Suprapubic skin (tissue), 4 donors: ENCODE data around the gene LEF1. TPM values are rescaled to one million over a fixed set of nuclear protein-coding genes. Genes with fewer than 3 reads are reported as not detected.

ENCODE experiments used
- DNase-seq, 2 donors: peaks; one replicate each; pipeline ENCODE4 v3.0.0-alpha.2; 2019; ENCODE audit warnings: low spot score in 2 of 2
- H3K27ac ChIP-seq: fragments of 200-600 bp; sonication (generic); one replicate; pipeline ENCODE4 v1.5.1; 2019
- H3K27me3 ChIP-seq: fragments of 200-600 bp; sonication (generic); one replicate; pipeline ENCODE4 v1.5.1; 2019
- H3K36me3 ChIP-seq: fragments of 200-600 bp; sonication (generic); one replicate; pipeline ENCODE4 v1.5.1; 2019
- H3K4me1 ChIP-seq: fragments of 200-600 bp; sonication (generic); one replicate; pipeline ENCODE4 v1.5.1; 2019
- H3K4me3 ChIP-seq: fragments of 200-600 bp; sonication (generic); one replicate; pipeline ENCODE4 v1.5.1; 2019; ENCODE audit warnings: mild to moderate bottlenecking
- H3K9me3 ChIP-seq: fragments of 200-600 bp; sonication (generic); one replicate; pipeline ENCODE4 v1.5.1; 2019
- EP300 ChIP-seq: sonication (generic); formaldehyde crosslinking; IDR thresholded peaks from one replicate; pipeline ENCODE4 v1.6.1; 2017; ENCODE audit warnings: antibody characterized with exemption
- POLR2A ChIP-seq, 2 donors: fragments of 450-650 bp; IDR thresholded peaks; one replicate each; pipeline ENCODE4 v1.6.1; 2017; ENCODE audit warnings: antibody characterized with exemption in 2 of 2, mild to moderate bottlenecking in 2 of 2, moderate library complexity in 2 of 2
- POLR2AphosphoS5 ChIP-seq, 3 donors: sonication (generic); formaldehyde crosslinking; IDR thresholded peaks; one replicate each; pipeline ENCODE4 v1.6.1; 2017; ENCODE audit warnings: antibody characterized with exemption in 3 of 3
- WGBS: methylation state at CpG from one replicate; pipeline ENCODE4 v1.1.5; 2018; 5-methylcytosine and 5-hydroxymethylcytosine counted together
- total RNA-seq, 4 donors: library from RNA; depleted of rRNA; stranded (reverse); fragments of >200 nt; gene quantifications; one replicate each; pipeline ENCODE4 v1.1.0, GENCODE V29; 2016
- TF ChIP-seq, protein P1 (sequence below), 2 donors: fragments of 200-600 bp in 1 of 2; fragments of 450-650 bp in 1 of 2; sonication (generic) in 1 of 2; IDR thresholded peaks; one replicate each; pipeline ENCODE4 v1.5.1; 2016 to 2019; ENCODE audit warnings: antibody characterized with exemption in 2 of 2, mild to moderate bottlenecking in 1 of 2, moderate library complexity in 1 of 2

LEF1 gene
- total RNA-seq, 4 donors from 2014 or later, result 7.2 to 23.4 (median 14.5) TPM

DNA sequence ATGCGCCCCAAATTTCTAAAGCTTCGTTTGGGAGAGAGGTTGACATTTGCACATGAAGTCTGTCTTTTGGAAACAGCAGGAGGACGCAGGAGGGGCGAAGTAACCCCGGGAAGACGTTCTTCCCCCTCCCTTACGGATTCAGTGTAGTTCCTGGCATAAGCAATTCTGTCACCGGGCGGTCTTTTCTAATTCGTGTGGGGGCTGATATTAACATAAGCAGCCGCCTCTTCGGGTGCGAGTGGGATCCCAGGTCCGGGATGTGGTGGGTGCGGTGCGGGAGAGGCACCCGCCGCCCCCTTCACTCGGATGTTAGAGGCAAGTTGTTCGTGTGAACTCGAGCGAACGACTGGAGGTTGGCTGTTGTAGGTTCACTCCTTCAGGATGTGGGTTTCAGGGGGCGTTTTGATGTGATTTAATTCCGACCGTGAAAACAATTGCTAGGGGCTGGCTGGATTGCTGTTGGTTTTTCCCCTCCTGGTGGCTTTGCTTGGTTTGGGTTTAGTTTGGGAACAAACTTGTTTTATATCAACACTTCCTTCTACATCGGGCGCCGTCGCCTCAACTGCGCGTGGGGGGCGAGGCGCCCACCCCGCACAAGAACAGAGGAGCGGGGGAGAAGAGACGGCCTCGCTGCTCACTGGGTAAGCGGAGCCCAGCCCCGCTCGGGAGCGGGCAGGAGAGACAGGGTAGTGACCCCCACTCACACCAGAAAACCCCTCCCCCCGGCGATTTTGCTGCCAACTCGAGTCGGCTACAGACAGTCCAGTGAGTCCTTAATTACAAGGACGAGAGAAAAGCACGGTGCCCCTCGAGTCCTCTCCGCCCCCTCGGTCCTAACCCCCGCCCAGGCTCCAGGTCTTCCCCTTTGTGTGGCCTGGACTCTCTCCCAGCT is 2.9 kb upstream of the LEF1 start:
- 27% methylated on average over 39 of the region's 52 CpGs for WGBS
- Histone ChIP-seq H3K9me3 (no peaks in the 10 kb centered on the region), H3K4me3 (peak overlapping the region; percentile 65), H3K27me3 (peaks cover 71% of the 10 kb centered on the region), H3K27ac (peak overlapping the region; percentile 9), H3K4me1 (peaks cover 36% of the 10 kb centered on the region), H3K36me3 (no peaks in the 10 kb centered on the region)
- no peak for DNase-seq
- TF ChIP-seq, protein P1, sequence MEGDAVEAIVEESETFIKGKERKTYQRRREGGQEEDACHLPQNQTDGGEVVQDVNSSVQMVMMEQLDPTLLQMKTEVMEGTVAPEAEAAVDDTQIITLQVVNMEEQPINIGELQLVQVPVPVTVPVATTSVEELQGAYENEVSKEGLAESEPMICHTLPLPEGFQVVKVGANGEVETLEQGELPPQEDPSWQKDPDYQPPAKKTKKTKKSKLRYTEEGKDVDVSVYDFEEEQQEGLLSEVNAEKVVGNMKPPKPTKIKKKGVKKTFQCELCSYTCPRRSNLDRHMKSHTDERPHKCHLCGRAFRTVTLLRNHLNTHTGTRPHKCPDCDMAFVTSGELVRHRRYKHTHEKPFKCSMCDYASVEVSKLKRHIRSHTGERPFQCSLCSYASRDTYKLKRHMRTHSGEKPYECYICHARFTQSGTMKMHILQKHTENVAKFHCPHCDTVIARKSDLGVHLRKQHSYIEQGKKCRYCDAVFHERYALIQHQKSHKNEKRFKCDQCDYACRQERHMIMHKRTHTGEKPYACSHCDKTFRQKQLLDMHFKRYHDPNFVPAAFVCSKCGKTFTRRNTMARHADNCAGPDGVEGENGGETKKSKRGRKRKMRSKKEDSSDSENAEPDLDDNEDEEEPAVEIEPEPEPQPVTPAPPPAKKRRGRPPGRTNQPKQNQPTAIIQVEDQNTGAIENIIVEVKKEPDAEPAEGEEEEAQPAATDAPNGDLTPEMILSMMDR (IDR thresholded peaks at IDR 0.05), result no peak
- no peak for TF ChIP-seq POLR2AphosphoS5 (IDR thresholded peaks at IDR 0.05)
- TF ChIP-seq EP300, result no peak
- no peak for TF ChIP-seq POLR2A (IDR thresholded peaks at IDR 0.05)

DNA sequence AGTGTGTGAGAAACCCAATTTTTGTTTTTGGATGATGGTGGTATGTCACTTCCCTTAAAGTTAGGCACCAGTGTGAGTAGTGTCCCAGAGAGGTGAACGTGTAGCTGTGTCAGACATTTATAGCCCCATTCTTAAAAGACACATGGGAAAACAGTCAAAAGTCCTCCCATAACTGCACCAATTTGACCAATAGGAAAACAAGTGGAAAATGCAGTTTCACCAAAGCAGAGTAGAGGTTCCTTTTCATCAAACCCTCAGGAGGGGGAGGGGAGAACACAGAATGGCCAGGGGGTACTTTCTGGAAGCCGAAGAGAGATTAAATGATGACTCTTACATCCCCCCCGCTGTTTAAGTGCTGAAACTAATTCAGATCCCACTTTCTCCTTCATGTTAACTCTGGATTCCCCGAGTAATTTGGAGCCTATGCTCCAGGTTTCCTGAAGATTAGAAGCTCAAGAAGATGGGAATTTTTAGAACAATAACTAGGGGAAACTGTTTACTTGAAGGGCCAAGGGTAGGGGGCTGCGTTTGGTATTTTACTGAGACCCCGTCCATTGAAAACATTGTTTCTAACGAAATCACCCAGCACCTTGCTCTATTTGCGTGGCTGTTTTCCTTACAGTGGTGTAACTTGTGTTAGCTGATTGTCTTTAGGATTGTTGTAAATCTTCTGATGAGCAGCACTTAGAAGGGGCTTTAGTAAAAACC is 2.1 kb upstream of the LEF1 start:
- no peak overlapping the region for H3K27ac ChIP-seq
- peaks cover 79% of the 10 kb centered on the region for H3K27me3 ChIP-seq
- H3K4me1 ChIP-seq, result peaks cover 44% of the 10 kb centered on the region
- no peaks in the 10 kb centered on the region for H3K9me3 ChIP-seq
- TF ChIP-seq EP300 (no peak), POLR2A (IDR thresholded peaks at IDR 0.05) (no peak), POLR2AphosphoS5 (IDR thresholded peaks at IDR 0.05) (no peak)
- TF ChIP-seq, protein P1 (IDR thresholded peaks at IDR 0.05), result no peak
- DNase-seq, result no peak
- H3K36me3 ChIP-seq, result no peaks in the 10 kb centered on the region
- H3K4me3 ChIP-seq, result peak overlapping the region; percentile 65
- WGBS, result 64% methylated on average over 8 of the region's 8 CpGs

DNA sequence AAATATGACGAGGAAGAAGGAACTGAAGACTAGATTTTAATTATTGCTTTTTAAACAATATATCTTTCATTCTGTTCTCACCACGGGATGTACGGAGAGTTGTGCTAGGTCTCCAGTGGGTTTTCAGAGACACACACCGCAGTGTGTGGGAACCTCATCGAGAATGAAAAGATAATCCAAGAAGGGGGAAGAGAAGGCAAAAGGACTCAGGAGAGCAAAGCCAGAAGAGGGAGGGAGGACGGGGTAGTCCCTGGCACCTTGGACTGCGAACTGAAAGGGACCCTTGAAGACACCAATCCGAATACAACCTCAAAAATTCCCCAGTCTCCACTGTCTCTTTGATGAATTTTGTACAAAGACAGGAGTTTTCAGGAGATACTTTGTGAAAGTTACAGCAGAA is 932 bp upstream of the LEF1 start:
- Histone ChIP-seq H3K9me3 (no peaks in the 10 kb centered on the region), H3K4me1 (peaks cover 44% of the 10 kb centered on the region), H3K36me3 (no peaks in the 10 kb centered on the region), H3K27me3 (peaks cover 90% of the 10 kb centered on the region), H3K4me3 (no peak overlapping the region), H3K27ac (no peak overlapping the region)
- TF ChIP-seq POLR2AphosphoS5 (IDR thresholded peaks at IDR 0.05) (no peak), POLR2A (IDR thresholded peaks at IDR 0.05) (no peak), EP300 (no peak)
- TF ChIP-seq, protein P1 (IDR thresholded peaks at IDR 0.05), result no peak
- 61% methylated on average over 8 of the region's 8 CpGs for WGBS
- DNase-seq, result no peak

DNA sequence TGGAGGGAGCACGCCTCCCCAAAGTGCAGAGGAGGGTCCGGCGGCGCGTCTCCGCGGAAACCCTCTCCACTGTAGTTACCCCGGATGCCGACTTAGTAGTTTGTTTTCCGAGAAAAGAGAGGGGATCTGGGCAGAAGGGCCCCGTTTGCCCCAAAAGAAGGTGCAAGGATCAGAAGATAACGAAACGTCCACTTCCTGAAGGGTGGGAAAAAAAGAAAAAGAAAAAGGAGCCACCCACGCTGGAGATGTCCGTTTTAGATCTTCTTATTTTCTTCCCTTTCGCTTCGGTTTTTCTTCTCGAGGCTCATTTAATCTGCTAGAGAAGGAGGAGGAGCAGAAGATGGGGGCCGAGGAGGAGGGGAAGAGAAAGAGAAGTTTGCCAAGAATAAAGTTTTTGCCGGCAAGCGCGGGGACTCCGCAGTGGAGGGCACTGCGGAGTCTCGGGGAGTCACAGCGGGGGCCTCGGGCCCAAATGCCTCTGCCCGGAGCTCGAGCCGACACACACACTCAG is 517 bp downstream of the LEF1 start:
- Histone ChIP-seq H3K9me3 (no peaks in the 10 kb centered on the region), H3K27ac (peak overlapping the region; percentile 34), H3K4me1 (peaks cover 44% of the 10 kb centered on the region), H3K27me3 (peaks cover 92% of the 10 kb centered on the region), H3K4me3 (peak overlapping the region; percentile 78), H3K36me3 (no peaks in the 10 kb centered on the region)
- no peak for TF ChIP-seq EP300
- TF ChIP-seq POLR2AphosphoS5 (IDR thresholded peaks at IDR 0.05), result no peak
- TF ChIP-seq POLR2A (IDR thresholded peaks at IDR 0.05), result no peak
- TF ChIP-seq, protein P1 (IDR thresholded peaks at IDR 0.05), result no peak
- no peak for DNase-seq
- WGBS, result under 1% methylated on average over 22 of the region's 30 CpGs
